CD4-positive, alpha-beta T cell treated with Interleukin-1 beta for 1 hour (primary cell): ENCODE measurements around the gene GNAL.
"Not testable (repeated sequence)": the region's sequence is repeated elsewhere in the genome, so short reads cannot be mapped to it uniquely, and the experiment has no call there.

Experiments used
- DNase-seq, 2 donors: peaks; one replicate each; pipeline ENCODE4 v3.0.0-alpha.2; 2020 to 2022

GNAL gene

DNA sequence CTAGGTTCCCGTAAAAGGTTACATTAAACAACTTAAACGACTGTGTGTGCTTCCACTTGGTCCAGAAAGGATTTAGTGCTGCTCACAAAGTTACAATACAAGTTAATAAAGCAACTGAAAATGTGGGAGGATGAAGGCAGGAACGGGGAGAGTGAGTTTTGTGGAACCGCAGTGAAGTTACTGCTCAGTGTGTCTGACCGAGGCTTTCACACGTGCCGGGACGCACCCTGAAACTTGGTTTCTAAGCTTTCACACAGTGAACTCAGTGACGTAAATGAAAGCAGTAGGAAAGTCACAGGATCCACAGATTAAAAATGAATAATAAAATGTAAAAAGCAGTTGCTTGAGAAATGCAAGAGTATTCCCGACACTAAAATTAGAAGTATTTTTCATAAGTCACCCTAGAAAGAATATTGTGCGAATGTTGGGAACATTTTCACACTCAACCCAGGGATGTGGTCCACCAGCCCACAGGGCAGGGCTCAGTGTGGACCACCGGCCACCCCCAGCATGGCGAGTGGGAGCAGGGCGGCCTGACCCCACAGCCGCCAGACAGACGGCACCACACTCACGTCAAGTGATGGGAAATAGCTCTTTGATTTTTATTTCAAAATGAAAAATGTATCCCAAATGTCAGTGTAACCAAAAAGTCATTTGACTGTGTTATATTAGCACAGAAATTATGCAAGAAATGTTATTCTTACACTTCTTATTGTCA, 129.6 kb downstream of the GNAL start:
- DNase-seq: peak; percentile 5 to 11

DNA sequence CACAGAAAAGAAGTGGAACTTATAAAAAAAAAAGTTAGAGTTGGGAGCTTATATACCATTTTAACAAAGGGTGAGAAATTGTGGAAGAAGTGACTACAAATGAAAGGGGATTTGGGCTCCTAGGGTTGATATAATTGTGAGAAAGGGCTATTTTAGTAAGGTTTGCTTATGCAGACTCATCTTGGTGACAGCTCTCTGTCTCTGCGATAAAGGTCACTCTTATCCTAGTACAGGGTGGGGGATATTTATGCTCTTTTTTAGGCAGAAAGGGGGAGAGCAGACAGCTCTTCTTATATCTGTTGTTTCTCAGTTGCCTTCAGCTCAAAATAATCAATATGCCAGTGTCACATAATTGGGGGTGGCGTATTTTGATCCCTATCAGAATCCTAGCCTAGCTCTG, 130.9 kb downstream of the GNAL start:
- no peak for DNase-seq

DNA sequence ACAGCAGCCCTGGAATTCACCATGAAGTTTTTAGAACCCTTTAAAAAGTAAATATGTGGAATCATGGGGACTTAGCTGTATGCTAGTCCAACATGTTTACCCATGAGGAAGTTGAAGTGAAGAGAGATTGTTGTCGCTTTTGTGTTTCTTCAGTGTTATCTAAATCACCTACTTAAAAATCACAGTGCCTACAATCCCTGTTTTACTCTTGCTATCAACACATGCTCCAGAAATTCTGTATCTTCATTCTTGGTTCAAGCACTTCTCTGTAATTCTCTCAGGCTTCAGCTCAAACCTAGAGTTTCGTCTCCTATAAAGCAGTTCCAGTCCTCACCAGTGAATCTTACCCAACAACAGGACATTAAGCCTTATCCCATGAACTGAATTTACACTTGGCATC, 131.6 kb downstream of the GNAL start:
- DNase-seq: no peak

DNA sequence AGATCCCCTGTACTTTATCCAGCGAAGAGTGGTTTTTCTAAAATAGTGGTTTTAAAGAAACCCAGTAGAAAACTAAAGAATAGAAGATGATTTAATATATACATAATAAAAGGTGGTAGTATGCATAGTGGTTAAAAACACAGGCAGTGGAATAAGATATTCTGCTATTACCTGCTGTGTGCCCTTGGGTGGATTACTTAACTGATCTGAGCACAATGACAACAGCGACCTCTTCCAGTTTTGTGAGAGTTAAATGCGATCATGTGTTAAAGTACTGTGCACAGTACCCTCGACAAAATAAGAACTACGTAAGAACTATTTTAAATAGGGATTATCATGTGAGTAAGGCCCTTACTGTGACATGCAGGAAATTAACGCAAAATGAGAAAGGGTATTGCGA, 132.1 kb downstream of the GNAL start:
- no peak for DNase-seq

DNA sequence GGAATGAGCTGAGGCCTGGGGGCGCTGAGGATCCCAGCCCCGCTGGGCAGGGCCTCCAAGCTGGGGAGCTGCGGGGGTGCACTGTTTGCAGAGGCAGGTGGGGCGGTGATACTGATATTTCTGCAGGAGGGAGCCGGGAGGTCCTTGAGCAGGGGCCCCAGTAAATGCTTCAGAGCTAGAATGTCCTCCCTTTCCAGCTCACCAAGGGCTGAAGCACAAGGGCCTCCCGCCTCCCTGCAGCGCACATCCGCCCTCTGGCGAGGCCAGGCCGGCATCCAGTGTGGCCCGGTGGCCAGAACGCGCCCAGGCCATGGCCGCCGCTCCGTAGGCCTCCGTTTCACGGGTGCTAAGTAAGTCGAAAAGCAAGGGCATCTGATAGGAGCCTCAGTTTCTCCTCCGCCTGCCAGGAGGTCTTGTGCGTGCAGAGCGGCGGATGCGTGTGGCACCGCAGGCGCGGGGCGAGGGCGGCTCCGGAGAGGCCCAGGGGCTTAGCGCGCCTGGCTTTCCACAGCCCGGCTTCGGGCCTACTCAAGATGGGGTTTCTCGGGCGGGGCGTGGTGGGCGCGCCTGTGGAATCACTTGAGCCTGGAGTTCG, 132.7 kb downstream of the GNAL start:
- DNase-seq: no peak

DNA sequence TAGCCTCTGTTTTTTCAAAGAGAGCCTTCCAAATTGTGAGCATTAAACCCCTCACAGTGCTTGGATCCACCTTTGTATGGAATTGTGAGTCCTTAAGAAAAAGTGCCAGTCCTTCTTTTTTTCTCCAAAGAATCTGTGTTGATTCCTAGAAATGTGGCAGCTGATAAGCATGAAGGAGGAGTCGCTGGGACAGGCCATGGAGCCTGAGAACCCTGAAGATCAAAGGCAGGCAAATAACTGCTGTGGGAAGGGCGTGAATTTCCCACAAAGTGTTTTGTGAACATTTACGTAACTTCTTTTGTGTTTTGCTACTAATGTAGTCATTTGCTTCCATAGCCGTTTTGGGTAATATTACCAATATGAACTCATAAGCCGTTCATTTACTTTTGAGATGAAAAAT, 134.5 kb downstream of the GNAL start:
- no peak for DNase-seq

DNA sequence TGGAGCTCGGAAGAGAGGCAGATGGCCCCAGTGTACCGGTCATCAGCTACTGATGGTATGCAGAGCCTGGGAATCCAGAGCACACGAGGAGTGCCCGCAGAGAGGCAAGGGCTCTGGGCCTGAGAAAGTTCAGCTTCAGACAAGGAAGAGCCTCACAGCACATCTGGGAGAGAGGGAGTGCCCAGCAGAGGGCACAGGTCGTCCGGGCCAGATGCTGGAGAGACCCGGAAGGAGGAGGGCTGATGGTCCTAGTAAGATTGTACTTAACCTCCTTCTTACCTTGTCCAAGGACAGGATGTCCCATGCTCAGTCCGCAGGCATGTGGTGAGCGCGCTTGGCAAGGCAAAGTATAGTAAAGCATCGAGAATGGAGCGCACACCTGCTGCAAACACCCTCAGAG, 137.8 kb downstream of the GNAL start:
- DNase-seq: no peak

DNA sequence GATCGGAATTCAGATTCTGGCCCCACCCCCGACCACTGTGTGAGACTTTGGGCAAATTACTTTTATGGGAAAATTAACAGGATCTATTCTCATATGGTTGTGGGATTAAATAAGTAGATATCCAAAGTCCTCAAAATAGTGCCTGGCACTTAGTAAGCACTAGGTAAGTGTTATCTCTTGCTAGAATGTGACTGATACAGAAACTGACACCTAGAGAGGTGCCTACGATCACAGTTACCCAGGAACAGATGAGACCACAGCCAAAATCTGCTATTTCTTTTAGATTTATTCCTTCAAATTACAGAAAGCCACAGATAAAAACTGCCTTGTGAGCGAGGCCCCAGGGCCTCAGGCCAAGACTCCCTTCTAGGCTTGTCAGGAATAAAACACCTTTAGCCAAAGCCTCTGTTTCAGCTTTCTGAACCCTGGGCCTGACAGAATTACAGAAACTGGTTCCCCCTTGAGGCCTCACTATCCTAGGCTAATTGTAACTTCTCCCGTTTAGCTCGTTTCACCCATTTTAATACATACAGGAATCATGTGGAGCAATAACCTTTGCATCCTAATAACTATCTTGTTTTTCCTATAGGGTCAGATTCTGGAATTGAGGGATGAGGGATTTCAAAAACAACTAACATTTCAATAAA, 139.8 kb downstream of the GNAL start:
- no peak for DNase-seq

DNA sequence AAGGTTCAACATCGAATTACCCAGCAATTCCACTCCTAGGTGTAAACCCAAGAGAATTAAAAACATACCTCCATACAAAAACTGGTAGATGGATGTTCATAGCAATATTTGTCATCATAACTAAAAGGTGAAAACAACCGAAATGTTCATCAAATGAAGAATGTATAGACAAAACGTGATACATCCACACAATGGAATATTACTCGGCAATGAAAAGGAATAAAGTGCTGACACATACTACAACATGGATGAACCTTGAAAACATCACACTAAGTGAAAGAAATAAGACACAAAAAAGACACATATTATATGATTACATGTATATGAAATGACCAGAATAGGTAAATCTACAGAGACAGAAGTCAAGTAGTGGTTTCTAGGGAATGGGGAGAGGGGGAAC, 141.5 kb downstream of the GNAL start:
- no peak for DNase-seq

DNA sequence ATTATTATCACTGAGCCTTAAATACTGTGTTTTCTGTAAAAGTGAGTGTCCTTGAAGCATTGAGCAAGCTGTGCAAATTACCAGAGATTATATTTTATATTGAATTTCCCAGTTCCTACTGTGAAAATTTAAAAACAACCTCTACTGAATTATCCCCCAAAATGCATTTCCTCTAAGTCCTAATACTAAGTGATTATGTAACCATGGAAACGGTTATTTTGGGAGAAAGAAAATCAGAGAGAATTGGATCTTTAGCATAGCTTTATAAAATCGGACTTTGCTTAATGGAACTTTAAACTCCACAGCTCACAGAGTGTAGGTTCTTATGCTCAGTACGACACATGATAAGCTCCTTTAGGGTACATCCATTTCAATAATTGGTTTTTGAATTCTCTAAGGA, 142.9 kb downstream of the GNAL start:
- no peak for DNase-seq

DNA sequence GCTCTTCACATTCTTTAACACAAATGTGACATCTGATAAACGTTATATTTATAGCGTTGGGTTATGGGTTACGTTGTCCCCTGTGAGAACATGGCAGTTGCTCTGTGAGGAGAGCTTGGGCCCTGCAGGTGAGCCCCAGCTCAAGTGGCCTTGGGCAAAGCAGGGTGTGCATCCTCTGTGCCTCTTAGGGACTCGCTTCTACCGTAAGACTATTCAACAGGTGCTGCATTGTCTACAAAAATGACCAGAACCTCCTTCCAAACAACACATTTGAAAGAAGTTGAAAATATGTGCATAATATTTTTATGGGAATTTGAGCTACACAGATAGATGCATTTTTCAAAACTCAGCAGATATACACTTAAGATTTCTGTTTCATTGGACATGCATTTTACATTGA, 145.7 kb downstream of the GNAL start:
- DNase-seq: no peak

DNA sequence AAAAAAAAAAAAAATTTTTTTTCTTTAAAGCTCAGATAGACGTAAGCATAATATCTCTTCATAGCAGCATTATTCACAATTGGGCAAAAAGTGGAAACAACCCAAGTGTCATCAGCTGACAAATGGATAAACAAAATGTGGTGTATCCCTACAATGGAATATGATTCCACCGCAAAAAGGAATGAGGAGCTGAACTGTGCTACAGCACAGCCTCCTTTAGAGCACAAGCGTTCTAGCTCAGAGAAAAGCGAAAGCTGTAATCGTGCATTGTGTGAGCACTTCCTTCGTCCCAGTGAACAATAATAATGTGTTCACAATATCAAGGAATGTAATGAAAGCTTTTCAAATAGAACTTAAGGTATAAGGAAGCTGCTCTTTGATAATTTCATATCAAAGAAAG, 150.5 kb downstream of the GNAL start:
- DNase-seq: no peak

DNA sequence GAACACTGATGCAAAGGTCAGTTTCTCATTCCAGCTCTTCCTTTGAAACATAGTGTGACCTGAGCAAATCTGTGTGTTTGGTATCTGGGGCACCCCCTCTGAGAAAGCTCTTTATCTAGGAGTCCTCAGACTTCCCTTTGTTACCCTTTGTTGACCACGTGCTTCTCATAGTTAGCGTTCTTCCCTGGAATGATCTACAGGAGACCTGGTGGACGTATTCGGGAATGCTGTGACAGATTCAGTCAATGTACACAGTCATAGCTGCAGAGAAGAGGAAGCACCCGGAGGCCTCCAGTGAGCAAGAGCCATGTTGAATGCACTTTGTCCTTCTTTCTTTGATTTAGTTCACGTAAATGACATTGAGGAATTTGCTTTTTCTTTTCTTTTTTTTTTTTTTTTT, 151.4 kb downstream of the GNAL start:
- DNase-seq: no peak

DNA sequence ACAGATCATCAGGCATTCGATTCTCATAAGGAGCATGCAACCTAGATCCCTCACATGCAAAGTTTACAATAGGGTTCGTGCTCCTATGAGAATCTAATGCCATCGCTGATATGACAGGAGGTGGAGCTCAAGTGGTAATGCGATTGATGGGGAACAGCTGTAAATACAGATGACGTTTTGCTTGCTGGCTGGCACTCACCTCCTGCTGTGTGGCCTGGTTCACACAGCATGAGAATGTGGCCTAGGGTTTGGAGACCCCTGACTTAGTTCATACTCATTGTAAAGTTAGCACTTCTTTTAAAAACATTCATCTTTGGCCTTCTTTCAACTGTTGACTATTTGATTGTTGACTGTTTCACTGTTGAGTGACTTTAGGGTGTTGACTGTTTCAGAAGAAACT, 153.5 kb downstream of the GNAL start:
- DNase-seq: no peak

DNA sequence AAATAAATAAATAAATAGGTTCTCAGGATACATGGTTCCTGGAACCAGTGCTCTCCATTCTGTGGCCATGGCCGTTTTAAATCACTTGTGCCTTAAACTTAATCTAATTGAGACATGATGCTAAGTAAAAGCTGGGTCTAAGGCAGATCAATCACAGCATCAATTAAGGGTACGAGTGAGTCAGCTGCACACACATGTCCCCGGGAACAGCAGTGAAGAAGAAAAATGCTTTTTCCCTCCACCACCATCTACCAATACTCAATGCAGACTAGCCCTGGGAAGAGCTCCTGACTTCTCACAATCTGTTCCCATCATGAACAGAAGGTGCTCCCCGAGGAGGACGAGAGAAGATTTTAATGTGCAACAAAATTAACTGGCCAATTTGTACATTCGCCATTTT, 155.4 kb downstream of the GNAL start:
- DNase-seq: no peak

DNA sequence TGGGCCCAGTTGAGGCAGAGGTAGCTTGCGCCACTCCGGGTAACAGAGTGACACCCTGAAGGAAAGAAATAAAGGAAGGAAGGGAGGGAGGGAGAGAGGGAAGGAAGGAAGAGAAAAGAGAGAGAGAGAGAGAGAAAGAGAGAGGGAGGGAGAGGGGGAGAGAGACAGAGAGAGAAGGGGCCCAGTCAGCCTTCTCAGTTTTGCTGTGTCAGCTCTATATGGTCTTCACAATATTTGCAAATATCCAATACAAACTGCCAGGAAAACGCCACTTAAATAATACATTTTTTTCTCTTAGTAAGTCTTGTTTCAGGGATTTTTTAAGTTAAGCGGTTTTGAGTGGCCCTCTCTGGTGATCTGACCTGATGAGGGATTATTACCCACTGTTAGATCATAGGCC, 156.6 kb downstream of the GNAL start:
- no peak for DNase-seq

DNA sequence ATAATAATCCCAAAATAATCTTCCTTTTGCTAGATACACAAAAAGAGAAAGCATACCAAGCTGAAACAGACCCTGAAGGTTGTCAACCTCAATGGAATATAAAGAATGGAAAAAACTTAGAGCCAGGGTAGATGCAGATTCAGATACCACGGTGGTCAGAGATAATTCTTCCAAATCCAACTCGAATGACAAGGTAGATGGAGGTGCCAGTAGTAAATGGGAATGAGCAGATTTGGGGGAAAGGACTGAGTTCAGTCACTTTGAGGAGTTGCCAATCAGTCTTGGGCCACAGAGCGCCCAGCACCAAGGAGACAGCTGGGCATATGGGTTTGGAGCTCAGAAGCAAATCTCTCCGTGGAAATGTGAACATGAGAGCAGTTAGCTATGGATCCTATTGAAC, 158.7 kb downstream of the GNAL start:
- DNase-seq: no peak

DNA sequence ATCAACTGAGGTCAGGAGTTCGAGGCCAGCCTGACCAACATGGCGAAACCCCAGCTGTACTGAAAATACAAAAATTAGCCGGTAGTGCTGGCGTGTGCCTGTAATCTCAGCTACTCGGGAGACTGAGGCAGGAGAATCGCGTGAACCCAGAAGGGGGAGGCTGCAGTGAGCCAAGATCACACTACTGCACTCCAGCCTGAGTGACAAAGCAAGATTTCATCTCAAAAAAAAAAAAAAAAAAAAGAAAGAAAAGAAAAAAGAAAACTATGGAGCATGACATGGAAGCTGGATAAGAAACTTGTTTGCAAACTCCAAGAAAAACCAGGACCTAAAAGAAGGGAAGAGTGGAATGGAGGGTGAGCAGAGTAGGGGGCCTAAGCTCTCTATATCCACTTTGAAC, 160.2 kb downstream of the GNAL start:
- no peak for DNase-seq

DNA sequence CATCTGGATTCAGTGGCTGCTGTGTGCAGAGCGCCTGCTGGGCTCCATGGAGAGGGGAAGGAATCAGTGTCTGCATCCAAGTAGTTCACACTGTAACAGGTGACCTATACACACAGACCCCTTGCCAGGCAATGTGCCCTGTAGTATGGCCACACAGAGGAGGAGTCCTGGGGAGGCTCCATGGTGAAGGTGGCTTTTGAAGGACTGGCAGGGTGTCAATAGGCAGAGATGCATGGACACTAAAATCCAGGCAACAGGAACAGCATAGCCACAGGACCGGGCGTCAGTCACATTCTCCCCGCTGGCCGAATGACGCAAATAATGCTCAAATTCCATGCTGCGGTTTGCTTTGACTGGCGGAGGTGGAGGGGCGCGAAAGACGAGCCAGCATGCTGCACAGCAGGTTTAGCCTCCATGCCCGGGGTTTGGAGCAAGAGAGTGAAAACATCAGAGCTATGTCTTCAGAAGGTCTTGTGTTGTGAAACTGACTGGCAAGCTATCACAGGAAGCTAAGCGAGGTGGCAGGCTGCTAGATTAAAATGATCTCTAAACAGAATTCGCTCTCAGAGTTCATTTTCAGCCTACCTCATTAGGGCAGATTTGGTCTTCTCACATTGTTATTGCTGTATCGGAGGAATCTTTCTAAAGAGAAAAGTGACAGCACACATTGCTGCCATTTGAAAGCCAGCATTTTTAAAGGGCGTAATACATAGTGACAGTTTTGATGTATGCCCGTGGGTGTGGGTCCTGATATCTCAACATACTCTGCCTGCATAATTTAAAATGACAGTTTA, 161.0 kb downstream of the GNAL start:
- DNase-seq: peak; percentile 68 to 81

DNA sequence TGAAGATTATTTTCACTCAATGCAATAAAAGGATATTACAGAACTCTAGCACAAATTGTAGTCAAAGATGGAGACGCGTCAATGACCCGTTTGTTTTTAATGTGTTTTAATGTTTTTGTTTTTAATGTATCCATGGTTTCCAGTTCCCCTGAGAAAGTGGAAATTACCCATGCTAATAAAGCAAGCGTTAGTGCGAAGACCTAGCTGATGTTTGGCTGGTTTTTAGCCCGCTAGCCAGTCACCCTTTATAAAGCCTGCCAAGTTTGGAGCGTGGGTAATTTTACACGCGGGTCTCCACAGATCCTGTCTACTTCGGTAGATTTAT, 161.7 kb downstream of the GNAL start:
- no peak for DNase-seq

DNA sequence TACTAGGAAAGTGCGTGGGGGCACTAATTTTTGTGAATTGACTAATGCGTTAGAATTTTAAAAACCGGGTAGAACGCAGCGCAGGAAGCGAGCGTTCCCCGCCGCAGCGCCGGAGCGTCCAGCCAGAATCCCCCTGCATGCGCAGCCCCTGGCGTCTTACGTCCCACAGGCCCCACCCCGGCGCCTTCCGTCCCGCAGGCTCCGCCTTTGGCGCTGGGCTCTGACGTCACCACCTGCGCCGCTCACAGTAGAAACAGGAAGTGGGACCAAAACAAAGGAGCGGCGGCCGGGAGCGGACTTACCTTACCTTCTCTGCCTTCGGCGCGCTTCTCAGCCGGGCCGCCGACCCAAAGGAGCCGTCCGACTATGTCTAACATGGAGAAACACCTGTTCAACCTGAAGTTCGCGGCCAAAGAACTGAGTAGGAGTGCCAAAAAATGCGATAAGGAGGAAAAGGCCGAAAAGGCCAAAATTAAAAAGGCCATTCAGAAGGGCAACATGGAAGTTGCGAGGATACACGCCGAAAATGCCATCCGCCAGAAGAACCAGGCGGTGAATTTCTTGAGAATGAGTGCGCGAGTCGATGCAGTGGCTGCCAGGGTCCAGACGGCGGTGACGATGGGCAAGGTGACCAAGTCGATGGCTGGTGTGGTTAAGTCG, 162.2 kb downstream of the GNAL start, which contains the start of gene CHMP1B:
TSS of gene CHMP1B (plus strand) at position 268 of the 660 bp plus-strand sequence. CDS start at position 367, 99 bp downstream.
- DNase-seq: peak; percentile 96 to 97

DNA sequence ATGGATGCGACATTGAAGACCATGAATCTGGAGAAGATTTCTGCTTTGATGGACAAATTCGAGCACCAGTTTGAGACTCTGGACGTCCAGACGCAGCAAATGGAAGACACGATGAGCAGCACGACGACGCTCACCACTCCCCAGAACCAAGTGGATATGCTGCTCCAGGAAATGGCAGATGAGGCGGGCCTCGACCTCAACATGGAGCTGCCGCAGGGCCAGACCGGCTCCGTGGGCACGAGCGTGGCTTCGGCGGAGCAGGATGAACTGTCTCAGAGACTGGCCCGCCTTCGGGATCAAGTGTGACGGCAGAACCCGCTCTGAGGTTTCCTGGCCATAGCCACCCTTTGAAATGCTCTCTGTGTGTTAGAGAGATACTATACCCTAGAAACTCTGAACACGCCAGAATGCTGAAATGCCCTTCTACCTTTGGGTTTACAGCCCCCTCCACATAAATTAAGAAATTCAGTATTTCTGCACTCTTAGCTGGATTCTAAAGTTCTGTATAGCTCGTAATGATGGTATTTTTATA, 162.8 kb downstream of the GNAL start:
- DNase-seq: peak; percentile 57 to 64

DNA sequence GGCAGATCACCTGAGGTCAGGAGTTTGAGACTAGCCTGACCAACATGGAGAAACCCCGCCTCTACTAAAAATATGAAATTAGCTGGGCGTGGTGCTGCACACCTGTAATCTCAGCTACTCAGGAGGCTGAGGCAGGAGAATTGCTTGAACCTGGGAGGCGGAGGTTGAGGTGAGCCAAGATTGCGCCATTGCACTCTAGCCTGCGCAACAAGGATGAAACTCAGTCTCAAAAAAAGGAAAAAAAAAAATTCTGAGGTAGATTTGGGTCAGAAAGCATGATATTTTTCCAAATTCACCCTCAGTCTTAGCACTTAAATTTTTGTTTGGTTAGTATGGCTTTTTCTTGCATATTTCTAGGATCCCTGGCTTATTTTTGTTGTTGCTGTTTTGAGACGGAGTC, 165.5 kb downstream of the GNAL start:
- not testable (repeated sequence) for DNase-seq
